MCF 10A (cell line): ENCODE measurements around the gene SCAF11. TPM values are rescaled to one million over a fixed set of nuclear protein-coding genes. Genes with fewer than 3 reads are reported as not detected.

Experiments
- BruUV-seq: library from RNA; stranded (reverse); fragments of 400-500 nt; replicated peaks from 2 replicates; lab custom pipeline; 2021; lab: Mats Ljungman, UMichigan
- CTCF ChIA-PET: fragments of 300-600 bp; sonication (Branson Sonifier 250); formaldehyde crosslinking; extraction: SDS; loops from one replicate; lab custom pipeline; 2021; ENCODE audit warnings: antibody characterized with exemption, inconsistent platforms; lab: Yijun Ruan, JAX
- POLR2A ChIA-PET: fragments of 300-600, 350-650 bp; sonication (Branson Sonifier 250); formaldehyde crosslinking; extraction: SDS; loops from one replicate; lab custom pipeline; 2020; ENCODE audit warnings: antibody characterized with exemption, inconsistent platforms; lab: Yijun Ruan, JAX
- DNase-seq: peaks from one replicate; pipeline ENCODE4 v3.0.0-alpha.2; 2018; ENCODE audit not compliant: unreplicated experiment
- H3K27ac Mint-ChIP-seq: one replicate; pipeline ENCODE4 v1.8.0; 2022; ENCODE audit warnings: mild to moderate bottlenecking, low read depth, mixed read lengths; ENCODE audit not compliant: unreplicated experiment
- H3K27me3 Mint-ChIP-seq: one replicate; pipeline ENCODE4 v1.8.0; 2022; ENCODE audit warnings: mixed read lengths; ENCODE audit not compliant: insufficient read depth, unreplicated experiment
- H3K36me3 Mint-ChIP-seq: one replicate; pipeline ENCODE4 v1.8.0; 2022; ENCODE audit warnings: mild to moderate bottlenecking, moderate library complexity, mixed read lengths; ENCODE audit not compliant: insufficient read depth, unreplicated experiment
- H3K4me1 Mint-ChIP-seq: one replicate; pipeline ENCODE4 v1.8.0; 2022; ENCODE audit warnings: mixed read lengths; ENCODE audit not compliant: insufficient read depth, unreplicated experiment
- H3K4me3 Mint-ChIP-seq: one replicate; pipeline ENCODE4 v1.8.0; 2022; ENCODE audit warnings: mild to moderate bottlenecking, moderate library complexity, mixed read lengths; ENCODE audit not compliant: unreplicated experiment
- H3K9me3 Mint-ChIP-seq: one replicate; pipeline ENCODE4 v1.8.0; 2022; ENCODE audit warnings: mixed read lengths; ENCODE audit not compliant: unreplicated experiment
- CTCF ChIP-seq: fragments of 200-600 bp; IDR thresholded peaks from one replicate; pipeline ENCODE4 v1.8.0; 2022; ENCODE audit warnings: antibody characterized with exemption, mild to moderate bottlenecking; ENCODE audit not compliant: unreplicated experiment
- intact Hi-C: fragments of 100-400 bp; cut with micrococcal nuclease; formaldehyde crosslinking; loops from 2 replicates; pipeline ENCODE4 v1.14.1; 2022
- total RNA-seq: library from RNA; stranded (reverse); gene quantifications from 2 replicates; pipeline ENCODE4 v1.2.3, GENCODE V29; 2022

SCAF11 gene
- total RNA-seq, 1 experiment from 2014 or later, result 107 TPM

GRCh38 chr12:45987340-45987727, 3.0 kb downstream of the SCAF11 start:
- no peak for DNase-seq
- intact Hi-C loops, result no loop called here
- H3K27ac Mint-ChIP-seq, result peak overlapping the region; percentile 82
- peaks cover 31% of the 10 kb centered on the region for H3K36me3 Mint-ChIP-seq
- H3K4me3 Mint-ChIP-seq, result peak overlapping the region; percentile 91
- ChIA-PET POLR2A (no interaction called here), CTCF (no interaction called here)
- peaks cover 44% of the 10 kb centered on the region for H3K4me1 Mint-ChIP-seq
- no TSS peak for BruUV-seq
- H3K9me3 Mint-ChIP-seq, result no peaks in the 10 kb centered on the region
- no peak for TF ChIP-seq CTCF
- H3K27me3 Mint-ChIP-seq, result no peaks in the 10 kb centered on the region

- no peak for DNase-seq
- POLR2A ChIA-PET, result no interaction called here
- H3K4me1 Mint-ChIP-seq, result peaks cover 44% of the 10 kb centered on the region
Observed at GRCh38 chr12:45986641-45987339, 3.6 kb downstream of the SCAF11 start.

GRCh38 chr12:45981075-45981837, 9.1 kb downstream of the SCAF11 start:
- no peak overlapping the region for H3K27ac Mint-ChIP-seq
- no peak overlapping the region for H3K4me3 Mint-ChIP-seq
- intact Hi-C loops, result no loop called here
- H3K36me3 Mint-ChIP-seq, result peaks cover 18% of the 10 kb centered on the region
- ChIA-PET CTCF (no interaction called here), POLR2A (interaction anchor here (0.9 to 1.1 kb wide), 2 partner anchors 9 to 11 kb away, joined by 3 to 6 read pairs; partner anchors contain the start of gene SCAF11)
- BruUV-seq, result no TSS peak
- no peak for DNase-seq
- no peaks in the 10 kb centered on the region for H3K9me3 Mint-ChIP-seq
- H3K4me1 Mint-ChIP-seq, result peaks cover 38% of the 10 kb centered on the region
- H3K27me3 Mint-ChIP-seq, result no peaks in the 10 kb centered on the region
- no peak for TF ChIP-seq CTCF

More at GRCh38 chr12:45986641-45987339, 3.6 kb downstream of the SCAF11 start:
- Mint-ChIP-seq H3K27me3 (no peaks in the 10 kb centered on the region), H3K27ac (peak overlapping the region; percentile 82), H3K4me3 (peak overlapping the region; percentile 91), H3K36me3 (peaks cover 27% of the 10 kb centered on the region), H3K9me3 (no peaks in the 10 kb centered on the region)
- no TSS peak for BruUV-seq
- intact Hi-C loops, result no loop called here
- no peak for TF ChIP-seq CTCF
- CTCF ChIA-PET, result interaction anchor here (0.6 to 0.8 kb wide), 4 partner anchors 241 to 1299 kb away, joined by 3 to 4 read pairs (median 3); no protein-coding TSS in a partner anchor

GRCh38 chr12:45980540-45980939, 9.8 kb downstream of the SCAF11 start:
- Mint-ChIP-seq H3K27ac (no peak overlapping the region), H3K27me3 (no peaks in the 10 kb centered on the region), H3K4me3 (no peak overlapping the region), H3K36me3 (peaks cover 12% of the 10 kb centered on the region), H3K4me1 (peaks cover 35% of the 10 kb centered on the region), H3K9me3 (no peaks in the 10 kb centered on the region)
- no peak for TF ChIP-seq CTCF
- POLR2A ChIA-PET, result interaction anchor here (1.1 kb wide), 1 partner anchor 10 kb away, joined by 6 read pairs; the partner anchor contains the start of gene SCAF11
- CTCF ChIA-PET, result no interaction called here
- DNase-seq, result no peak
- no TSS peak for BruUV-seq
- intact Hi-C loops, result no loop called here
